Body of pancreas (tissue), 4 donors: ENCODE measurements around the gene TRMT10C. TPM values are rescaled to one million over a fixed set of nuclear protein-coding genes. Genes with fewer than 3 reads are reported as not detected.

Source experiments
- ATAC-seq: fragments of 150-250 bp; one replicate; pipeline ENCODE4 v1.9.1; 2016
- DNase-seq, 4 donors: peaks; one replicate each; pipeline ENCODE4 v3.0.0-alpha.2; 2019
- H3K27ac ChIP-seq, 4 donors: fragments of 200-600 bp; sonication (generic); 1 replicate in 3 of 4; 2 replicates in 1 of 4; pipeline versions ENCODE4 v1.5.1 to v1.6.1; 2016 to 2019; ENCODE audit warnings: mild to moderate bottlenecking in 1 of 4, mixed read lengths in 1 of 4, moderate library complexity in 1 of 4
- H3K27me3 ChIP-seq, 2 donors: fragments of 200-600 bp; sonication (generic); one replicate each; pipeline ENCODE4 v1.6.0; 2016; ENCODE audit warnings: mild to moderate bottlenecking in 1 of 2
- H3K36me3 ChIP-seq, 2 donors: fragments of 200-600 bp; sonication (generic); replicated peaks in 1 of 2; 2 replicates each; pipeline ENCODE4 v1.5.1; 2016; ENCODE audit warnings: low read depth in 2 of 2; ENCODE audit not compliant: insufficient read depth in 1 of 2
- H3K4me1 ChIP-seq: fragments of 200-600 bp; sonication (generic); one replicate; pipeline ENCODE4 v1.6.0; 2016
- H3K4me3 ChIP-seq, 2 donors: fragments of 200-600 bp; sonication (generic); 1 replicate in 1 of 2; 2 replicates in 1 of 2; pipeline ENCODE4 v1.5.1; 2016 to 2019
- H3K9me3 ChIP-seq, 3 donors: fragments of 200-600 bp; sonication (generic); 1 replicate in 2 of 3; 2 replicates in 1 of 3; pipeline ENCODE4 v1.5.1; 2016
- POLR2A ChIP-seq, 3 donors: fragments of 450-650 bp; IDR thresholded peaks; one replicate each; pipeline ENCODE4 v1.6.1; 2016; ENCODE audit warnings: antibody characterized with exemption in 3 of 3, mild to moderate bottlenecking in 2 of 3
- WGBS, 2 donors: methylation state at CpG; one replicate each; pipeline ENCODE4 v1.1.5; 2017; 5-methylcytosine and 5-hydroxymethylcytosine counted together
- intact Hi-C: fragments of 100-400 bp; cut with DNase I; formaldehyde crosslinking; loops from one replicate; pipeline ENCODE4 v1.15.1; 2023
- total RNA-seq, 2 donors: library from RNA; depleted of rRNA; stranded (reverse); fragments of >200 nt; gene quantifications; one replicate each; pipeline ENCODE4 v1.1.0, GENCODE V29; 2016
- TF ChIP-seq, protein P1 (sequence below), 7 experiments: fragments of 450-650 bp in 4 of 7; fragments of 200-600 bp in 3 of 7; sonication (generic) in 3 of 7; IDR thresholded peaks; one replicate each; pipeline ENCODE4 v1.5.1; 2016 to 2019; ENCODE audit warnings: antibody characterized with exemption in 7 of 7

The TRMT10C gene
- total RNA-seq, 2 donors from 2014 or later: 3.3 to 9.9 TPM

DNA sequence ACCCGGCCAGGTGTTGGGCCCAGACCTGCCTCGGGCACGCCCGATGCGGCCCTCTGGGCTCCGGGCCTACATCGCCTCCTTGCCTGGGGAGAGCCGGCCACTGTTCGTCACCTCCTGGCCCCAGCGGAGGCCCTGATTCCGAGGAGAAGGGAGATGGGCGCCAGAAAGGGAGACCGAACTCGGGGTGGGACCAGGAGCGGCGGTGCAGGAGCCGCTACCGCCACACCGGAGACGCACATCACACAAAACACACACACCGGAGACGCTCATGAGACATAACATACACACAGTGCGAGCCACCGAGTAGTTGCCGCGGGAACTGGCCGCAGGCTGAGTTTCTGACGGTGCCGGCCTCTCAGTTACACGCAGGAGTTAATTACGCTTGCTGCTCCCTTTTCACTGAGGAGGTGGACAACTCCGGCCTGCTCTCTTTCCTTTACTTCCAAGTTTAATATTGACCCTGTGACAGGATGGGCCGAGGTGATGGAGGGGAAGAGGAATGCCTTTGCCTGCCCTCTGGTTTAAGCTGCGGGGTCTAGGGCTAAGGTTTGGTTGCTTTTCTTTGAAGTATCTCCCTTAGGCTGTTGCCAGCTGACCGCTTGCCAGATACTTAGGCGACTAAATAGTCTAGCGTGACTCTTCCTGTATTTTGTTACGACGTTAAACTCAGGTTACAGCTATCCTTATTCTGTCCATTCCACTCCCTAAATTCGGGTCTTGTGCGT is 12.9 kb downstream of the TRMT10C start:
- H3K9me3 ChIP-seq: no peaks in the 10 kb centered on the region
- H3K4me1 ChIP-seq: peaks cover 42% of the 10 kb centered on the region
- peak; percentile 59 to 75 (median 65) for DNase-seq
- H3K27me3 ChIP-seq: no peaks in the 10 kb centered on the region
- TF ChIP-seq, protein P1, sequence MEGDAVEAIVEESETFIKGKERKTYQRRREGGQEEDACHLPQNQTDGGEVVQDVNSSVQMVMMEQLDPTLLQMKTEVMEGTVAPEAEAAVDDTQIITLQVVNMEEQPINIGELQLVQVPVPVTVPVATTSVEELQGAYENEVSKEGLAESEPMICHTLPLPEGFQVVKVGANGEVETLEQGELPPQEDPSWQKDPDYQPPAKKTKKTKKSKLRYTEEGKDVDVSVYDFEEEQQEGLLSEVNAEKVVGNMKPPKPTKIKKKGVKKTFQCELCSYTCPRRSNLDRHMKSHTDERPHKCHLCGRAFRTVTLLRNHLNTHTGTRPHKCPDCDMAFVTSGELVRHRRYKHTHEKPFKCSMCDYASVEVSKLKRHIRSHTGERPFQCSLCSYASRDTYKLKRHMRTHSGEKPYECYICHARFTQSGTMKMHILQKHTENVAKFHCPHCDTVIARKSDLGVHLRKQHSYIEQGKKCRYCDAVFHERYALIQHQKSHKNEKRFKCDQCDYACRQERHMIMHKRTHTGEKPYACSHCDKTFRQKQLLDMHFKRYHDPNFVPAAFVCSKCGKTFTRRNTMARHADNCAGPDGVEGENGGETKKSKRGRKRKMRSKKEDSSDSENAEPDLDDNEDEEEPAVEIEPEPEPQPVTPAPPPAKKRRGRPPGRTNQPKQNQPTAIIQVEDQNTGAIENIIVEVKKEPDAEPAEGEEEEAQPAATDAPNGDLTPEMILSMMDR (IDR thresholded peaks at IDR 0.05): no peak
- no peak for TF ChIP-seq POLR2A (IDR thresholded peaks at IDR 0.05)
- peak overlapping the region; percentile 91 to 98 (median 94) for H3K27ac ChIP-seq
- H3K36me3 ChIP-seq: no peaks in the 10 kb centered on the region
- ATAC-seq: peak; percentile 62
- intact Hi-C loops: no loop called here
- WGBS, 2 donors: 1% methylated on average over 12 to 41 of the region's 41 CpGs
- H3K4me3 ChIP-seq: peak overlapping the region; percentile 22 to 64

DNA sequence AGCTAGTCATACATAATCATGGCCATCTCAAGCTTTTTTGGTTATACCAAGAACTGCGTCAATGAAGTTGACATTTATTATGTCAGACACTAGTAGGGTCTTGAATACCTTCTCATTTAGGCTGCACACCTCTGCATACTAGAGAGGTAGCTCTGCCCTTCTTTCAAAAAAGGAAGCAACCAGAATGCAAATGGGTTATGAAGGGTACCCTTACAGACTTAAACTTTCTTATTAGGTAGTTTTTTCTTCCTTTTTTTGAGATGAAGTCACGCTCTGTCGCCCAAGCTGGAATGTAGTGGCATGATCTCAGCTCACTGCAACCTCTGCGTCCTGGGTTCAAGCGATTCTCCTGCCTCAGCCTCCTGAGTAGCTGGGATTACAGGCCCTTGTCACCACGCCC is 15.6 kb downstream of the TRMT10C start:
- DNase-seq (no peak), ATAC-seq (no peak)
- TF ChIP-seq, protein P1 (IDR thresholded peaks at IDR 0.05): no peak
- no peak for TF ChIP-seq POLR2A (IDR thresholded peaks at IDR 0.05)
- H3K9me3 ChIP-seq: no peaks in the 10 kb centered on the region
- H3K27me3 ChIP-seq: no peaks in the 10 kb centered on the region
- H3K27ac ChIP-seq: no peak overlapping the region
- 89 to 99% methylated on average over 6 of the region's 6 CpGs for WGBS, 2 donors
- H3K4me1 ChIP-seq: peaks cover 52% of the 10 kb centered on the region
- intact Hi-C loops: no loop called here
- H3K36me3 ChIP-seq: no peaks in the 10 kb centered on the region
- no peak overlapping the region for H3K4me3 ChIP-seq

- H3K27ac ChIP-seq: no peak overlapping the region
- no peak for ATAC-seq
- no peaks in the 10 kb centered on the region for H3K27me3 ChIP-seq
- no peak for DNase-seq
- peaks cover 0 to 11% of the 10 kb centered on the region in 2 donors for H3K36me3 ChIP-seq
- H3K4me1 ChIP-seq: no peaks in the 10 kb centered on the region
- no peak overlapping the region for H3K4me3 ChIP-seq
- no peaks in the 10 kb centered on the region for H3K9me3 ChIP-seq
- WGBS, 2 donors: 10 to 11% methylated on average over 1 of the region's 1 CpG
- intact Hi-C loops: no loop called here
- TF ChIP-seq POLR2A (IDR thresholded peaks at IDR 0.05): no peak
- TF ChIP-seq, protein P1 (IDR thresholded peaks at IDR 0.05): no peak
Measured at GRCh38 chr3:101588616-101589015, 26.9 kb downstream of the TRMT10C start.

DNA sequence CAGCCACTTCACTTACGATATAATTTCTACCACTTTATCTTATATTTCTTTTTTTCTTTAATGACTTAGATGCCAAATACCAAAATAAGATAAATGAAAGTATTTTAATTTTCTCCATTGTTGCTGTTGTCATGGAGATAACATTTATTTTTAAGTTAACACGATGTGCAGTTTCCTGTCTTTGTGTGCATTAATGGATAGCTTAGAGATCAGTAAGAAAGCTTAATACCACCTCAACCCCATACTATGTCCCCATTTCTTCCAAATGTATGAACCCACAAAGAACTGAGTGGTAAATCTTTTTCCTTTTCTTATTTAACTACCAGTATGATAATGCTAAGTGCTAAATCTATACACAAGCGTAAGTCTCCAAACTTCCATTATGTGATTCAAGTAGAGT is 29.4 kb downstream of the TRMT10C start:
- no peak for TF ChIP-seq POLR2A (IDR thresholded peaks at IDR 0.05)
- TF ChIP-seq, protein P1 (IDR thresholded peaks at IDR 0.05): no peak
- ATAC-seq (no peak), DNase-seq (no peak)
- Histone ChIP-seq H3K27me3 (no peaks in the 10 kb centered on the region), H3K9me3 (no peaks in the 10 kb centered on the region), H3K4me3 (no peak overlapping the region), H3K4me1 (no peaks in the 10 kb centered on the region), H3K36me3 (peaks cover 0 to 13% of the 10 kb centered on the region in 2 donors), H3K27ac (no peak overlapping the region)
- 84 to 93% methylated on average over 3 of the region's 3 CpGs for WGBS, 2 donors
- intact Hi-C loops: no loop called here

DNA sequence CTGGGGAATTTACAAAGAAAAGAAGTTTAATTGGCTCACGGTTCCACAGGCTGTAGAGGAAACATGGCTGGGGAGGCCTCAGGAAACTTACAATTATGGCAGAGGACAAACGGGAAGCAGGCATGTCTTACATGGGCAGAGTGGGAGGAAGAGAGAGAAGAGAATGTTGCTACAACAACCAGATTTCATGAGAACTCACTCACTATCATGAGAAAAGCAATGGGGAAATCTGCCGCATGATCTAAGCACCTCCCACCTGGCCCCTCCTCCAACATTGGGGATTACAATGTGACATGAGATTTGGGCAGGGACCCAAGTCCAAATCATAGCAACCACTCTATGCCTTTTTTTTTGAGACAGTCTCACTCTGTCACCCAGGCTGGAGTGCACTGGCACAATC is 41.1 kb downstream of the TRMT10C start:
- no peak for DNase-seq
- 88 to 89% methylated on average over 3 of the region's 3 CpGs for WGBS, 2 donors

More for the DNA sequence above, 41.1 kb downstream of the TRMT10C start:
- intact Hi-C loops: no loop called here
- TF ChIP-seq, protein P1 (IDR thresholded peaks at IDR 0.05): no peak
- TF ChIP-seq POLR2A (IDR thresholded peaks at IDR 0.05): no peak
- no peaks in the 10 kb centered on the region for H3K4me1 ChIP-seq
- no peak for ATAC-seq
- H3K27ac ChIP-seq: no peak overlapping the region
- H3K27me3 ChIP-seq: no peaks in the 10 kb centered on the region
- H3K9me3 ChIP-seq: no peaks in the 10 kb centered on the region
- H3K4me3 ChIP-seq: no peak overlapping the region
- H3K36me3 ChIP-seq: no peaks in the 10 kb centered on the region
